Panc1 (cell line): ENCODE data around the gene CHST13.

Experiments used
- POLR2AphosphoS5 ChIP-seq: IDR thresholded peaks from 2 replicates; pipeline ENCODE4 v1.6.1; 2012; ENCODE audit warnings: mild to moderate bottlenecking, low read depth, low read length, moderate library complexity
- SIN3A ChIP-seq: IDR thresholded peaks from 2 replicates; pipeline ENCODE4 v1.6.1; 2012; ENCODE audit warnings: low read depth, mild to moderate bottlenecking, low read length, moderate library complexity, borderline replicate concordance; ENCODE audit not compliant: insufficient read depth
- TF ChIP-seq, protein P1 (sequence below), 2 experiments: IDR thresholded peaks; 2 replicates each; pipeline ENCODE4 v1.6.1; 2011 to 2012; ENCODE audit warnings: low read depth in 2 of 2, control low read depth in 1 of 2, low read length in 1 of 2, mild to moderate bottlenecking in 1 of 2, moderate library complexity in 1 of 2; ENCODE audit not compliant: insufficient read depth in 1 of 2
- TF ChIP-seq, protein P2 (sequence below): fragments of 450-650 bp; IDR thresholded peaks from 2 replicates; pipeline ENCODE4 v1.5.1; 2017; ENCODE audit warnings: mild to moderate bottlenecking

DNA sequence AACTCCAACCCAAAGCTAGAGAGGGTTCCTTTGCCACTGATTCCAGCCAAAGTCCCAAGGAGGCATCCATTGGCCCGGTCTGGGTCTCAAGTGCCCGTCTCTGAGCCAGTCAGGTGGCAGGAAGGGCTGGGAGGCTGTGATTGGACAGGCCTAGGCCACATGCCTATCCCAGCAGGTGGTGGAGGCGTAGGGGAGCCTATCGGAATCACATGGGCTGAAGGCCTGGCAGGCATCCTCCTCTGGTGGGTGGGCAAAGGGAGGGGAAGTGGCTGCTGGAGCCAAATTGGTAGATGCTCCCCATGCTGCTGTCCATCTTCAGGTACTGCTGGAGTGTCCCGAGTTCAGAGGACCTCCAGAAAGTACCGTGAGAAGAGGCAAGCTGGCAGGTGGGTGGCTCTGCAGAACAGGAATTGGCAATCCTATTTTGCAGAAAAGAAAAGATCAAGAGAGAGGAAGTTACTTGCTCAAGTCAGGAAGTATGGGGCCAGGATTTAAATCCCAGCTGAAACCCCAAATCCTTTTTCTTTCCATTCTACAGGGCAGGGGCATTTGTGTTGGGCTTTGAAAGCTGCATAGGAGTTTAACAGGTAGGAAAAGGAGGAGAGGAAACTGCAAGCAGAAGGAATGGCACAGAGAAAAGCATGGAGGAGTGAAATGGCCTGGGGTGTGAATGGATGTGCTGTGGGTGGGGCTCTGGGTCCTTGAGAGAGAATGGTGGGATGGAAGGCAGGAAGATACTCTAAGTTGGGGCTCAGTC, 3.7 kb downstream of the CHST13 start:
- TF ChIP-seq POLR2AphosphoS5 (no peak), SIN3A (no peak)
- TF ChIP-seq, protein P1, sequence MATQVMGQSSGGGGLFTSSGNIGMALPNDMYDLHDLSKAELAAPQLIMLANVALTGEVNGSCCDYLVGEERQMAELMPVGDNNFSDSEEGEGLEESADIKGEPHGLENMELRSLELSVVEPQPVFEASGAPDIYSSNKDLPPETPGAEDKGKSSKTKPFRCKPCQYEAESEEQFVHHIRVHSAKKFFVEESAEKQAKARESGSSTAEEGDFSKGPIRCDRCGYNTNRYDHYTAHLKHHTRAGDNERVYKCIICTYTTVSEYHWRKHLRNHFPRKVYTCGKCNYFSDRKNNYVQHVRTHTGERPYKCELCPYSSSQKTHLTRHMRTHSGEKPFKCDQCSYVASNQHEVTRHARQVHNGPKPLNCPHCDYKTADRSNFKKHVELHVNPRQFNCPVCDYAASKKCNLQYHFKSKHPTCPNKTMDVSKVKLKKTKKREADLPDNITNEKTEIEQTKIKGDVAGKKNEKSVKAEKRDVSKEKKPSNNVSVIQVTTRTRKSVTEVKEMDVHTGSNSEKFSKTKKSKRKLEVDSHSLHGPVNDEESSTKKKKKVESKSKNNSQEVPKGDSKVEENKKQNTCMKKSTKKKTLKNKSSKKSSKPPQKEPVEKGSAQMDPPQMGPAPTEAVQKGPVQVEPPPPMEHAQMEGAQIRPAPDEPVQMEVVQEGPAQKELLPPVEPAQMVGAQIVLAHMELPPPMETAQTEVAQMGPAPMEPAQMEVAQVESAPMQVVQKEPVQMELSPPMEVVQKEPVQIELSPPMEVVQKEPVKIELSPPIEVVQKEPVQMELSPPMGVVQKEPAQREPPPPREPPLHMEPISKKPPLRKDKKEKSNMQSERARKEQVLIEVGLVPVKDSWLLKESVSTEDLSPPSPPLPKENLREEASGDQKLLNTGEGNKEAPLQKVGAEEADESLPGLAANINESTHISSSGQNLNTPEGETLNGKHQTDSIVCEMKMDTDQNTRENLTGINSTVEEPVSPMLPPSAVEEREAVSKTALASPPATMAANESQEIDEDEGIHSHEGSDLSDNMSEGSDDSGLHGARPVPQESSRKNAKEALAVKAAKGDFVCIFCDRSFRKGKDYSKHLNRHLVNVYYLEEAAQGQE (IDR thresholded peaks at IDR 0.05; ENCODE audit: insufficient read depth in 1 of 2, low read depth in 2 of 2, low read length in 1 of 2) = no peak
- TF ChIP-seq, protein P2, sequence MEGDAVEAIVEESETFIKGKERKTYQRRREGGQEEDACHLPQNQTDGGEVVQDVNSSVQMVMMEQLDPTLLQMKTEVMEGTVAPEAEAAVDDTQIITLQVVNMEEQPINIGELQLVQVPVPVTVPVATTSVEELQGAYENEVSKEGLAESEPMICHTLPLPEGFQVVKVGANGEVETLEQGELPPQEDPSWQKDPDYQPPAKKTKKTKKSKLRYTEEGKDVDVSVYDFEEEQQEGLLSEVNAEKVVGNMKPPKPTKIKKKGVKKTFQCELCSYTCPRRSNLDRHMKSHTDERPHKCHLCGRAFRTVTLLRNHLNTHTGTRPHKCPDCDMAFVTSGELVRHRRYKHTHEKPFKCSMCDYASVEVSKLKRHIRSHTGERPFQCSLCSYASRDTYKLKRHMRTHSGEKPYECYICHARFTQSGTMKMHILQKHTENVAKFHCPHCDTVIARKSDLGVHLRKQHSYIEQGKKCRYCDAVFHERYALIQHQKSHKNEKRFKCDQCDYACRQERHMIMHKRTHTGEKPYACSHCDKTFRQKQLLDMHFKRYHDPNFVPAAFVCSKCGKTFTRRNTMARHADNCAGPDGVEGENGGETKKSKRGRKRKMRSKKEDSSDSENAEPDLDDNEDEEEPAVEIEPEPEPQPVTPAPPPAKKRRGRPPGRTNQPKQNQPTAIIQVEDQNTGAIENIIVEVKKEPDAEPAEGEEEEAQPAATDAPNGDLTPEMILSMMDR = no peak
